ENCODE measurements around the gene CRY2. TPM values are rescaled to one million over a fixed set of nuclear protein-coding genes. Genes with fewer than 3 reads are reported as not detected.

Gene CRY2
- total RNA-seq, 6 donors from 2014 or later, result 51.1 to 103 (median 63.2) TPM

GRCh38 chr11:45809456-45810395, 37.5 kb upstream of the CRY2 start:
- peaks cover 28 to 50% (median 32%) of the 10 kb centered on the region in 4 donors for H3K4me1 ChIP-seq
- ATAC-seq (ENCODE audit: low FRiP score in 2 of 2) (no peak), DNase-seq (no peak)
- no peak for TF ChIP-seq EP300 (IDR thresholded peaks at IDR 0.05)
- TF ChIP-seq POLR2AphosphoS5 (IDR thresholded peaks at IDR 0.05), result no peak
- no peak for TF ChIP-seq CTCF (IDR thresholded peaks at IDR 0.05)
- no peak for TF ChIP-seq POLR2A (IDR thresholded peaks at IDR 0.05)
- H3K27ac ChIP-seq, result no peak overlapping the region
- H3K36me3 ChIP-seq, result peaks cover 10 to 47% (median 35%) of the 10 kb centered on the region in 4 donors
- no peaks in the 10 kb centered on the region for H3K9me3 ChIP-seq
- 76 to 78% methylated on average over 11 of the region's 11 CpGs for WGBS, 2 donors
- H3K4me3 ChIP-seq, result no peak overlapping the region
- no peaks in the 10 kb centered on the region for H3K27me3 ChIP-seq

GRCh38 chr11:45810431-45811108, 36.7 kb upstream of the CRY2 start:
- WGBS, 2 donors, result 92 to 95% methylated on average over 16 to 23 of the region's 23 CpGs
- DNase-seq, result no peak

GRCh38 chr11:45811109-45811435, 36.2 kb upstream of the CRY2 start:
- Histone ChIP-seq H3K9me3 (no peaks in the 10 kb centered on the region), H3K4me1 (peaks cover 22 to 41% (median 24%) of the 10 kb centered on the region in 4 donors), H3K36me3 (peaks cover 10 to 47% (median 35%) of the 10 kb centered on the region in 4 donors), H3K4me3 (no peak overlapping the region), H3K27me3 (no peaks in the 10 kb centered on the region), H3K27ac (no peak overlapping the region)
- ATAC-seq (ENCODE audit: low FRiP score in 2 of 2), result no peak
- TF ChIP-seq POLR2AphosphoS5 (IDR thresholded peaks at IDR 0.05), result no peak
- TF ChIP-seq CTCF (IDR thresholded peaks at IDR 0.05), result no peak
- TF ChIP-seq POLR2A (IDR thresholded peaks at IDR 0.05), result no peak
- no peak for TF ChIP-seq EP300 (IDR thresholded peaks at IDR 0.05)
- DNase-seq, result peak in 1 of 2 donors; percentile 74
- 92 to 94% methylated on average over 12 to 17 of the region's 17 CpGs for WGBS, 2 donors

More at GRCh38 chr11:45810431-45811108, 36.7 kb upstream of the CRY2 start:
- Histone ChIP-seq H3K4me1 (peaks cover 27 to 46% (median 29%) of the 10 kb centered on the region in 4 donors), H3K27ac (no peak overlapping the region), H3K9me3 (no peaks in the 10 kb centered on the region), H3K4me3 (no peak overlapping the region), H3K36me3 (peaks cover 10 to 47% (median 35%) of the 10 kb centered on the region in 4 donors), H3K27me3 (no peaks in the 10 kb centered on the region)
- TF ChIP-seq EP300 (IDR thresholded peaks at IDR 0.05), result no peak
- no peak for TF ChIP-seq POLR2AphosphoS5 (IDR thresholded peaks at IDR 0.05)
- no peak for TF ChIP-seq POLR2A (IDR thresholded peaks at IDR 0.05)
- no peak for TF ChIP-seq CTCF (IDR thresholded peaks at IDR 0.05)
- no peak for ATAC-seq (ENCODE audit: low FRiP score in 2 of 2)

- DNase-seq, result no peak
- TF ChIP-seq EP300 (IDR thresholded peaks at IDR 0.05), result no peak
- TF ChIP-seq POLR2A (IDR thresholded peaks at IDR 0.05), result no peak
- Histone ChIP-seq H3K27me3 (no peaks in the 10 kb centered on the region), H3K4me3 (no peak overlapping the region), H3K9me3 (no peaks in the 10 kb centered on the region), H3K4me1 (peaks cover 16 to 34% (median 18%) of the 10 kb centered on the region in 4 donors), H3K36me3 (peaks cover 10 to 47% (median 35%) of the 10 kb centered on the region in 4 donors), H3K27ac (no peak overlapping the region)
- ATAC-seq (ENCODE audit: low FRiP score in 2 of 2), result no peak
- 88 to 94% methylated on average over 8 of the region's 8 CpGs for WGBS, 2 donors
Measured at GRCh38 chr11:45811571-45812290, 35.5 kb upstream of the CRY2 start.
